Endothelial cell (in vitro differentiated cells): ENCODE data around the gene AUTS2. TPM values are rescaled to one million over a fixed set of nuclear protein-coding genes. Genes with fewer than 3 reads are reported as not detected.

Experiments
- DNase-seq: peaks from one replicate; pipeline ENCODE4 v3.0.0; 2021; ENCODE audit warnings: low spot score
- H3K27ac Mint-ChIP-seq: one replicate; pipeline ENCODE4 v1.8.0; 2021; ENCODE audit warnings: mixed read lengths, inconsistent platforms; ENCODE audit not compliant: unreplicated experiment
- H3K27me3 Mint-ChIP-seq: one replicate; pipeline ENCODE4 v1.8.0; 2021; ENCODE audit warnings: mild to moderate bottlenecking, moderate library complexity, mixed read lengths, inconsistent platforms; ENCODE audit not compliant: unreplicated experiment
- H3K36me3 Mint-ChIP-seq: one replicate; pipeline ENCODE4 v1.8.0; 2021; ENCODE audit warnings: mild to moderate bottlenecking, low read depth, mixed read lengths, inconsistent platforms; ENCODE audit not compliant: unreplicated experiment
- H3K4me1 Mint-ChIP-seq: one replicate; pipeline ENCODE4 v1.8.0; 2021; ENCODE audit warnings: mild to moderate bottlenecking, mixed read lengths, inconsistent platforms; ENCODE audit not compliant: unreplicated experiment
- H3K4me3 Mint-ChIP-seq: one replicate; pipeline ENCODE4 v1.8.0; 2021; ENCODE audit warnings: mild to moderate bottlenecking, mixed read lengths, inconsistent platforms; ENCODE audit not compliant: unreplicated experiment
- H3K9me3 Mint-ChIP-seq: one replicate; pipeline ENCODE4 v1.8.0; 2021; ENCODE audit warnings: mixed read lengths, inconsistent platforms; ENCODE audit not compliant: unreplicated experiment
- CTCF ChIP-seq: fragments of 200-600 bp; sonication (generic); IDR thresholded peaks from one replicate; pipeline ENCODE4 v1.5.0; 2021; ENCODE audit warnings: antibody characterized with exemption; ENCODE audit not compliant: unreplicated experiment
- total RNA-seq: library from RNA; stranded (reverse); fragmentation: NEBNext Ultra II Directional; extraction: Animal tissue kit (Norgen Biotek cat#: 25700); gene quantifications from one replicate; pipeline ENCODE4 v1.2.1, GENCODE V29; 2021; ENCODE audit not compliant: unreplicated experiment

AUTS2 gene
- total RNA-seq, 1 donor from 2014 or later = 103 TPM

GRCh38 chr7:69696054-69696591 lies 97.8 kb downstream of the AUTS2 start:
- no peak for TF ChIP-seq CTCF
- H3K36me3 Mint-ChIP-seq = no peaks in the 10 kb centered on the region
- DNase-seq = no peak
- H3K27ac Mint-ChIP-seq = no peak overlapping the region
- no peaks in the 10 kb centered on the region for H3K9me3 Mint-ChIP-seq
- no peaks in the 10 kb centered on the region for H3K27me3 Mint-ChIP-seq
- H3K4me1 Mint-ChIP-seq = peaks cover 26% of the 10 kb centered on the region
- H3K4me3 Mint-ChIP-seq = no peak overlapping the region

DNA sequence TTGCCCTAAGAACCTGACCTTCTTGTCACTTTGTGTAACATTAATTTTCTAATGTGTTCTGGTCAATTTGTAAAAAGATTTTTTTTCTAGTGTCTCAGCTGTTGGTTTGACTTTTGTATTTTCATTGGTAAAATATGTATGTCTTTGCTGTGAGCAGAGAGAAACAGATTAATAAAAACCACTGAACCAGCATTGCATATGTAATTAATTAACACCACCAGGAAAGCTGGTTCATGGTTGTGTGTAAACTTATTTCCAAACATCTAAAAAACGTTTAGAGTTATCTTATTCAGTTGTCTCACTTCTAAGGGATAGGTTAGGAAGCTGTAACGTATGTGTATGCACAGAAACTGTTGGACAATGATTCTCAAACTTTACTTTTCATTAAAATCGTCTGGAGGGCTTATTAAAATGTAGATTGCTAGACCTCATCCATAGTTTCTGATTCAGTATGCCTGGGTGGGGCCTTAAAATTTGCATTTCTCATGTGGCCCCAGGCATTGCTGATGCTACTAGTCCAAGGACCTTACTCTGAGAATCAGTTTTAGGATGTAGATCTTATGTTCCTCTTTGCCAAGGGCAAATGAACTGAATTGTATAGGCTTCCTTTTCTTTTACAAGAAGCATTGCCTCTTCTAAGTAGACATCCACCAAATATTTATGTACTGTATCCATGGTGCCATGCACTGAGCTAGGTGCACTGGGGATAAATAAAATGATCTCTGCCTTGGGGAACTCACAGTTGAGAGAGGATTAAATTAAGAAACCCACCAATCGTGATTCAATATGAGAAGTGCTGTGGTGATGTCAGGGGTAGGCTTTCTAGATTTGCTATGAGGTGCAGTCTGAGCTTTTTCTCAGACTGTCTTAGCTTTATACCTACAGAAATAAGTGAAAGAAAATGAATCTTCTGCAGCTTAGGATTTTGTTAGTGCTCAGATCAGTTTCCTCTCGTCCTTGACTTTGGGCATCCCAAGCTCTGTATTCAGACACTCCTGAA lies 98.7 kb downstream of the AUTS2 start:
- DNase-seq = no peak
- Mint-ChIP-seq H3K9me3 (no peaks in the 10 kb centered on the region), H3K4me1 (peaks cover 23% of the 10 kb centered on the region), H3K27ac (no peak overlapping the region), H3K27me3 (no peaks in the 10 kb centered on the region), H3K4me3 (no peak overlapping the region), H3K36me3 (no peaks in the 10 kb centered on the region)
- TF ChIP-seq CTCF = no peak

DNA sequence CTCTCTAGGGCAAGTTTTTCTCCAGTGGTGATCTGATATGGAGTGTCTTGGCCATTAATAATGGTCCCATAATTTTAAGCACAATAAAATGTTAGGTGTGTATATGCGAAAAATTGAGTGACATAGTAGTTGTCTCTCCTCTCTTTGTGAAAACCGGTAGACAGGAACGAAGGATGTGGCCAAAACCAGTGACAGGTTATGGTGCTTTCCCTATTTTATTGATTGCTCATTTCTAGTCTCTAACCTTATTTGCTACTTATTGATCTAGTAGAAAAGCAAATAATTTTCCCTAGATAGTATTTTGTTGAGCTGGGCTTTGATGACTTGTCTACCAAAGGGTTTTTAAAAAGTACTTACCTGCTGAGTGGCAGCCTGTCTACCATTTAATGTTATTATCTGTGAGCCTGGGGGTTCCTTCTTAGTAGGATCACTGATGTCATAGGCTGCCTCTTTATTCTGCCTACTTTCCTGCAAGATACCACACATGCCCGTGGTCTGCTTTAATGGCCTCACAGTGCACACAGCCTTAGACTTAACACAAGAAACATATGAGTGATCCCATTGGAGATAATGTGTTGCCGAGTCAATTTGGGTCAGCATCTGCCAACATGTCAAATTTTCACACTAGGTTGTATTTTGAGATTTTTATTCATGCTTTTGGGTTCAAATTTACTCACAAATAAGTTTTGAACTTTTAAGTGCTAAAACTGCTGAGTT lies 100.0 kb downstream of the AUTS2 start:
- H3K27me3 Mint-ChIP-seq = no peaks in the 10 kb centered on the region
- no peaks in the 10 kb centered on the region for H3K36me3 Mint-ChIP-seq
- TF ChIP-seq CTCF = no peak
- H3K27ac Mint-ChIP-seq = no peak overlapping the region
- no peak for DNase-seq
- H3K9me3 Mint-ChIP-seq = no peaks in the 10 kb centered on the region
- peaks cover 25% of the 10 kb centered on the region for H3K4me1 Mint-ChIP-seq
- no peak overlapping the region for H3K4me3 Mint-ChIP-seq

DNA sequence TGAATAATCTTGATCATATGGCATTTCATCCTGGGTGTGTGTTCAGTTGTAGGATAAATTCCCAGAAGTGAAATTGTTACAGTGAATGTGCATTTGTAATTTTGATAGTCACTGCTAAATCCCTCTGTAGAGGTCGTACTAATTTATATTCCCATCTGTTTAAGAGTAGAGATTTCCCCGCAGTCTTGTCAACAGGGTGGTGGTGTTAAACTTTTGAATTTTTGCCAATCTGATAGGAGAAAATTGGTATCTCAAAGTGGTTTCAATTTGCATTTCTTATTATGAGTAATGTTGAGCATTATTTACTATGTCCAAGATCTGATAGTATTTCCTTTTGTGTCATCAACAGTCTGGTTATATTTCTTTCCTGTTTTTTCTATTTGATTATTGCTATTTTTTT lies 101.7 kb downstream of the AUTS2 start:
- peaks cover 3% of the 10 kb centered on the region for H3K27me3 Mint-ChIP-seq
- H3K4me1 Mint-ChIP-seq = peaks cover 33% of the 10 kb centered on the region
- H3K27ac Mint-ChIP-seq = no peak overlapping the region

More for the DNA sequence above, 101.7 kb downstream of the AUTS2 start:
- no peak for DNase-seq
- H3K9me3 Mint-ChIP-seq = no peaks in the 10 kb centered on the region
- H3K36me3 Mint-ChIP-seq = no peaks in the 10 kb centered on the region
- no peak for TF ChIP-seq CTCF
- no peak overlapping the region for H3K4me3 Mint-ChIP-seq
